H7 (cell line): Measurements from ENCODE around the gene YTHDC2. TPM values are rescaled to one million over a fixed set of nuclear protein-coding genes. Genes with fewer than 3 reads are reported as not detected.

Experiments
- DNase-seq: peaks from one replicate; pipeline ENCODE4 v3.0.0; 2012
- H3K27me3 ChIP-seq: 2 replicates; pipeline ENCODE4 v1.6.0; 2011; ENCODE audit warnings: mild to moderate bottlenecking, low read length; ENCODE audit not compliant: control insufficient read depth, insufficient read depth
- H3K36me3 ChIP-seq: replicated peaks from 2 replicates; pipeline ENCODE4 v1.5.1; 2011; ENCODE audit warnings: low read length; ENCODE audit not compliant: control insufficient read depth, insufficient read depth
- H3K4me3 ChIP-seq: 2 replicates; pipeline ENCODE4 v1.5.1; 2011; ENCODE audit warnings: low read depth, mild to moderate bottlenecking, control low read depth, low read length, moderate library complexity; ENCODE audit not compliant: insufficient read depth
- total RNA-seq: library from RNA; depleted of rRNA; stranded (reverse); fragments of >200 nt; shearing (Covaris generic); gene quantifications from 2 replicates; pipeline ENCODE4 v1.2.3, GENCODE V29; 2014; rRNA removed

Gene YTHDC2
- 10.2 and 12.9 TPM in 2 replicates for total RNA-seq

DNA sequence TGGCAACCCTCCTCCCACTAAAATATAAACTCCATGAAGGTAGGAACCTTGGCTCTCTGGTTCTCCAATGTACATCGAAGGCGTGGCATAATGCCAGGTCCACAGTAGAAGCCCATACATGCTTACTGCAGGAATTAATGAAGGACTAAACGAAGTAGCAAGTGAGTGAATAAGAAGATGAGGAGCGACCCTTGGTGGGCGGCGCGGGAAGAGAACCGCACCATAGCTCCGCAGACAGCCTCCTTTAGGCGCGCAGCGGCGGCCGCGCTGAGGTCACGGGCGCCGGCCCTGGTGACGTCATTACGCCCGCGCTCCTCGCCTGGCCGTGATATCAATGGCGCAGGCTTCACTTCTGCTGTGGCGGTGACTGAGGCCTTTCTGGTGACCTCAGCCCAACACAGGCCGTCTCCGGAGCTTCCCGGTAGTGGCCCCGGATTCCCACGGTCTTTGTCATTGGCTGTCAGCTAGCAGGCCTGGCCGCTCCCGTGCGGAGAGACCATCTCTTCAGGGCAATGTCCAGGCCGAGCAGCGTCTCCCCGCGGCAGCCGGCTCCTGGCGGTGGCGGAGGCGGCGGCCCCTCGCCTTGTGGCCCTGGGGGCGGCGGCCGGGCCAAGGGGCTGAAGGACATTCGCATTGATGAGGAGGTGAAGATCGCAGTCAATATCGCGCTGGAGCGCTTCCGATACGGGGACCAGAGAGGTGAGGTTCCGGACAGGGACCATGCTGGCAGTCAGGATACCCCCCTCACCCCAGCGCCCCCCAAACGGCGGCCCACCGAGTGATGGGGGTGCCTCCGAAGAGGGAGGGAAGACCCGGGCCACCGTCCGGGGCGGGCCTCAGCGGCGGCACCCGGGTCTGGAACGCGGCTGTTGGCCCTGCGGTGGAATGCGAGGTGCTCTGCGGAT, at the start of gene YTHDC2:
Gene YTHDC2, plus strand, starts transcription at position 311 of the 905 bp plus-strand sequence. Its CDS starts 202 bp downstream, at position 513.
- Histone ChIP-seq H3K36me3 (no peaks in the 10 kb centered on the region), H3K4me3 (peak within 1 kb of the TSS; percentile 69), H3K27me3 (no peaks in the 10 kb centered on the region)
- DNase-seq, result peak; percentile 79

DNA sequence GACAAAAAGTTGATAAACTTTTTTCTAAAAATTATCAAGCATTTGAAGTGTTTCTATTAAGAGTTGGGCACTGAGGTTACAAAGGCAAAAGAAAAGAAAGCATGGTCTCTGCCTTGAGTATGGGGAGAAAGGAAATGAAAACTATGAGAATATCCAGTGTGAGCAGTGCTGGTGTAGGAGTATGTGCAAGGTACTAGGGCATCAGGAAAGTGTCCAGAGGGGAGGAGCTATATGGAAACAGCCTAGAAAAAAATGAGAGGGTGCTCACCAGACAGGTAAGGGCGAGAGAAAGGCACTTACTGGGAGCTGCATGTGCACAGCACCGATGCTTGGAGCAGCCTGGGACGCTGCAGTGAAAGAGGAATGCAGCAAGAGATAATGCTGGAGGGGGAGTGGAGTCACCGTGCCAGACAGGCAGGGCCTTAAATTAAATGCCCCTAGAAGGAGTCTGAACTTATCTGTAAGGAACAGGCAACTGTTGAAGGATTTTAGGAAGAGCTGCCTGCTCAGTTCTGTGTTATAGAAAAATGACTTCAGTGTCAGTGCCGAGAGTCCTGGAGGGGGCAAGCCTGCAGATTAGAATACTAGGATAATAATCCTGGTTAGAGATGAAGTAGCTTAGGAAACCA, 39.3 kb upstream of the YTHDC2 start:
- no peaks in the 10 kb centered on the region for H3K36me3 ChIP-seq
- no peaks in the 10 kb centered on the region for H3K27me3 ChIP-seq
- DNase-seq, result peak; percentile 36
- no peak overlapping the region for H3K4me3 ChIP-seq

DNA sequence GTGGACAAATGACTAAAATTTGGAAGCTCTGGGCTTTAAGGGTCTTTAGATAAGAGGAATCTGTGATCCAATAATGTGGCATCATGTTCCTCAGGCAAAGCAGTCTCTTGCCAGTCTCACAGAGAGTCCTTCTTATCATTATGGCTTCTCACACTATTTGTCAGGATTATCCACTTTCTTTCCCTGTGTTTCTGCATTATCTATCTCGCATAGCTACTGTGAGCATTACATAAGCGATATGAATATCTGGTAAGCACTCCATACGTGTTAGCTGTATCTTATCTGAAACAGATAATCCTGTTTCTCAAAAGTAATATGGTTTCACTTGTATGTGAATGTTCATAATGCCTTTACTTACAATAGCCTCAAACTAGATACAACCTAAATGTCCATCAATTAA, 34.8 kb upstream of the YTHDC2 start:
- Histone ChIP-seq H3K36me3 (no peaks in the 10 kb centered on the region), H3K27me3 (no peaks in the 10 kb centered on the region), H3K4me3 (no peak overlapping the region)
- no peak for DNase-seq

DNA sequence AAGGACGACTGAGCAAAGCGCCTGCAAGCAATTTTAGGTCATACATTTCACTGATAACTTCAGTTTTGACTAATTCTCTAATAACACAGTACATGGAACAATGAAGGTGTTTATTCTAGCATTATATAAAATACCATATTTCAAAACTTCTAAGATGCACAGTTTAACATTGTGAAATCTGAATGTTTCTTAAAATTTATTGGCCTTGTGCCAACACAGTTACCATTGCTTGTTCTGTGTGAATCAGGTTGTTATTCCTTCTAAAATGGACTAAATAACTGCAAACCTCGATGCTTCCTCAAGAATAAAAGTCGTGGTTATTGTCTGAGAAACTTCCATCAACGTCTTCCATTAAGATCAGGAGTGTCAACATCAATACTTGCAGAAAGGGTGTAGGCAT, 33.3 kb upstream of the YTHDC2 start:
- Histone ChIP-seq H3K36me3 (no peaks in the 10 kb centered on the region), H3K4me3 (no peak overlapping the region), H3K27me3 (no peaks in the 10 kb centered on the region; the same call in 1 of the 2 replicates)
- no peak for DNase-seq

DNA sequence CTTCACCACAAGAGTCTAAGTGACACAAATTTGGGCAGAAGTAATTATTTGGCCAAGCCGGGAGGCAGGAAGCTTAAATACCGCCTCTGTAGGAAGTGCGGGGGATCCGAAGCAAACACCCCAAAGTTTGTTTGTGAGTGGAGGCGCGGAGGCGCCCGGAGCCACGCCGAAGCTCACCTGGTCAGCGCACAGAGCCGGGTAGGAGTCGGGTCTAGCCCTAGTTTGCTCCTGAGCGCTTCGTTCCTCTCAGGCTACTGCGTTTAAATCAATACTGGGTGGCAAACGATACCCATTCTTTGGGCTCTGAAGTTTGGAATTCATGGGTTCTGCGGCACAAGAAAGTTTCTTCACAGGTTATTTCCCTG, 26.1 kb upstream of the YTHDC2 start:
- Histone ChIP-seq H3K36me3 (no peaks in the 10 kb centered on the region), H3K27me3 (peaks cover 31% of the 10 kb centered on the region), H3K4me3 (peak overlapping the region; percentile 72)
- DNase-seq, result peak; percentile 75

DNA sequence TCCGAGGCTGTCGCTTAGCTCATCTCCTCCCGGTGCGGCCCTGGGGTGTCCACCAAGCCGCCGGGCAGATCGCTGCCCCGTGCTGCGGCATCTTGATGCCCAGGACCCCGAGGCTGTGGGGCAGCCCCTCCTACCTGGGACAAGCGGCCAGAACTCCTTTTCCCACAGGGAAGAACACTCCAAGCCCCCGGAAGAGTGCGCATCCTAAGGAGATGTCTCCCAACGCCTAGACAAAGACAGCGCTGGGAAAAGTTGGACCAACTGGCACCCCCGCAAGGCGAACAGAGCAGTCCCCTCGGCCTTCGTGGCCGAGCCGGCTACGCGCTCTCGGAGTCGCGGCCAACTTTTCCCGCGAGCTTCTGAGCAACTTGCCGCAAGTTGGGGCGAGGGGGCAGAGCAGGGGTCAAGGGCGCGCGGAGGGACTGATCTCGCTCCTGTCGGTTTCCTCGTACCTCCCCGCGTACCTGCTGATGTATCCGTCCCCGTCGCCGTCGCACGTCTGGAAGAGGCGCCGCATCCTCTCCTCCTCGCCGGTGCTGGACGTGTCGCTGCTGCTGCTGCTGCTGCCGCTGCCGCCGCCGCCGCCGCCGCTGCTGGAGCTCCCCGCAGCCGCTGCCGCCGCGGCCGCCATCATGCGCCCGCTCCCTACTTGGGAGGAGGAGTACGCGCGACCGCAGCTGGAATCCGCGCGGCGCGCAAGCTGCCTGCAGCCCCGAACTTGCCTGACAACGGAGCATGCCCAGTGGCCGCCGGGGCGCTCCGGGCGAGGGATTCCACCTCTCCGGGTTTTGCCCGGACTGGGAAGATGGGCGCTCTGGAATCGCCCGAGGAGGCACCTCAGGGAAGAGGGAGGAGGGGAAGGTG, 25.5 kb upstream of the YTHDC2 start, which contains the start of gene MCC:
Gene MCC, minus strand, starts transcription at position 673 of the 864 bp plus-strand sequence.
- DNase-seq, result peak; percentile 91
- Histone ChIP-seq H3K4me3 (peak within 1 kb of the TSS; percentile 72), H3K27me3 (peaks cover 31% of the 10 kb centered on the region), H3K36me3 (no peaks in the 10 kb centered on the region)

DNA sequence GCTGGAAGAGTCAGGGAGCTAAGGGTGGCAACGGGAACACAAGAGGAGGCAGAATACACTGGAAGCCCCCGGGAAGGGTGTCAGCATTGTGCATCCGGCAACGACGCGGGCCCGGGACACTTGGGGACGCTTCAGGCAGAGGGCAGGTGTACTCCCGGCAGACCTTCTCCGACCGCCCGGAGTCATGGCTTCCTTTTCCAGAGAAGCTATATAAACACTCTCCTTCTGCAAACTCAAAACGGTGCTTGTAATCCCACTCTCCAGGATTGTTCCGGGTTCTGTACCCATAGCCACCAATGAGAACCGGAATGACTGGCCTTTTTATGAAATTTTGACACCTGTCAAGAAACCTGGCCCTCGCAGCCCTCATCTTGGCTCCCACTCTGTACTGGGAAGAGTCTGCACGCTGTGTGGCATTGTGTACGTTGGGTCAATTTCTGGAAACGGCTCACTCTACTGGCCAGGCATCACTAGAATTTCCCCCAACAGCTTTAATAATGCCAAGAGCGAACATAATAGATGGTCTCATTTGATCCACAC, 24.8 kb upstream of the YTHDC2 start:
- peak overlapping the region; percentile 72 for H3K4me3 ChIP-seq
- DNase-seq, result no peak
- peaks cover 31% of the 10 kb centered on the region for H3K27me3 ChIP-seq
- no peaks in the 10 kb centered on the region for H3K36me3 ChIP-seq

DNA sequence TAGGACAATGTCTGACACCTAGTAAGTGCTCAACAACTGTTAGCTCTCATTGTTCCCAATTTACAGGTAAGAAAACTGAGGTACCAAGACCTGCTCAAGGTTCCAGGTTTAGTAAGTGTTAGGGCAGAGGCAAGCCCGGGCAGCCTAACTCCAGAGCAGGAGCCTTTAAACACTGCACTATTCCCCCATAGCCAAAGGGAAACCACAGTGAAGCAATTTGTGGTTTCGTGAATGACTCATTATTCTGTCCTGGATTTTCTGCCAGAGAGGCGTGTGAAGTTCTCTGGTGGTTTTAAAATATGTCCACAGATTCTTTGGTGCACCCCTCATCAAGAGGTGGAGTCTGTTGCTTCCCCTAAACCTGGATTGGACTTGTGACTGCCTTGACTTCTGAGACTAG, 24.2 kb upstream of the YTHDC2 start:
- Histone ChIP-seq H3K27me3 (peaks cover 31% of the 10 kb centered on the region), H3K4me3 (no peak overlapping the region), H3K36me3 (no peaks in the 10 kb centered on the region)
- DNase-seq, result no peak

DNA sequence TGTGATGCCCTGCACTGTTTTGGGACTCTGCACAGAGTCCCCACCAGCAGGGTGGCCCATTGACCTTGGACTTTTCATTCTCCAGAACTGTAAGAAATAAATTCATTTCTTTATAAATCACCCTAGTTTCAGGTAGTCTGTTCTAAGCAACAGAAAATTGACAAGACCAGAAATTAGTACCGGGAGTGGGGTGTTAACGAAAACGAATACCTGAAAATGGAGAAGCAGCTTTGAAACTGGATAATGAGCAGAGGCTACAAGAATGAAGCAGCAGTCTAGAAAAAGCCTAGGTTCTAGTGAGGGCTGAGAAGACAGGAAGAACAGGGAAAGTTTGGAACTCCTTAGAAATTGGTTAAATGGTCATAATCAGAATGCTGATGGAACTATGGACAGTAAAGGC, 23.2 kb upstream of the YTHDC2 start:
- DNase-seq, result no peak
- Histone ChIP-seq H3K4me3 (no peak overlapping the region), H3K36me3 (no peaks in the 10 kb centered on the region), H3K27me3 (peaks cover 31% of the 10 kb centered on the region)

DNA sequence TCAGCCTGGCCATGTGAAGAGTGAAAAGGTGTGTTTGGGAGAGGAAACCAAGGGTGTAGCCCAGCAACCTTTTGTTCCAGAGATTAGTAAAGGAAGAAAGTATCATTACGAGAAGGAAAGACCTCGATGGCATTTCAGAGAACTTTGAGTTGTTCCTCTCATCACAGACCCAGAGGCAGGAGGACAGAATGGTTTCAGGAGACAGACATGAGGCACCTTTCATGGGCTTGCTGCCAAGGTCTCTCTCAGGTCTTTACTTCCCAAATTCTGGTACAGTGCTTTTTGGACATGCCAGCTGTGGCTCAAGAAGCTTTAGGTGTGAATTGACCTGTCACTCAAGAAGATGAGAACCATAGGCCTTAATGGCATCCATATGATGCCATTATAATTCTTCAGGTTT, 22.5 kb upstream of the YTHDC2 start:
- no peak overlapping the region for H3K4me3 ChIP-seq
- no peak for DNase-seq
- no peaks in the 10 kb centered on the region for H3K36me3 ChIP-seq
- peaks cover 31% of the 10 kb centered on the region for H3K27me3 ChIP-seq

DNA sequence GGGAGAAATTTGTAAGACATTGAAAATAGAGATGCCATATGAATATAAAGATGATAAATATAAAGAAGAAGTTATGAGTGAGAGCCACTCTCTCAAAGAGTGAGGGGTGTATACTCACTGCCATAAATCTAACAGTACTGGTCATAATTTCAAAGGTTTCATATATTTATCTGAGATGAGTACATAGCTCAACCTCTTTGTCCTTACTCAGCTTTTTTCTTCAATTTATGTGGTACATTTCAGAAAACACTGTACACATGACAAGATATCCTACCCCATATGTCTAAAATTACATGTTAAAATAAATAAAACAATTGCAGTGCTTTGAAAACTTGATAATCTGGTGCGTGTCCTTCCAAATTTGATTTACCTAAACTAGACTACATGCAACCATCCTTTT, 20.0 kb upstream of the YTHDC2 start:
- Histone ChIP-seq H3K36me3 (no peaks in the 10 kb centered on the region), H3K27me3 (peaks cover 14% of the 10 kb centered on the region), H3K4me3 (no peak overlapping the region)
- no peak for DNase-seq

DNA sequence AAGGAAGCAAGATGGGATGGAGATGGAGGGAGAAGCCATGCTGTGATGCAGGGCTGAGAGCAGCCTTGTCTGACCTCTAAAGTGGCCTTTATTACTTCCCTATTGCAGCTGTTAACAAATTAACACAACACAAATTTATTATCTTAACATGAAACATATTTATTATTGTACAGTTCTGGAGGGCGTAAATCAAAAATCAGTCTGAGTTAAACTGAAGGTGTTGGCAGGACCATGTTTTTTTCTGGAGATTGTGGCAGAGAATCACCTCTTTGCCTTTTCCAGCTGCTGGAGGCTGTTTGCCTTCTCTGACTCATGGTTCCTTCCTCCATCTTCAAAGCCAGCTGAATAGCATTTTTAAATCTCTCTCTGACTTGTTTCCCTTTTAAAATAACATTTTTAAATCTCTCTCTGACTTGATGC, 18.1 kb upstream of the YTHDC2 start:
- Histone ChIP-seq H3K27me3 (no peaks in the 10 kb centered on the region), H3K4me3 (no peak overlapping the region), H3K36me3 (no peaks in the 10 kb centered on the region)
- no peak for DNase-seq

DNA sequence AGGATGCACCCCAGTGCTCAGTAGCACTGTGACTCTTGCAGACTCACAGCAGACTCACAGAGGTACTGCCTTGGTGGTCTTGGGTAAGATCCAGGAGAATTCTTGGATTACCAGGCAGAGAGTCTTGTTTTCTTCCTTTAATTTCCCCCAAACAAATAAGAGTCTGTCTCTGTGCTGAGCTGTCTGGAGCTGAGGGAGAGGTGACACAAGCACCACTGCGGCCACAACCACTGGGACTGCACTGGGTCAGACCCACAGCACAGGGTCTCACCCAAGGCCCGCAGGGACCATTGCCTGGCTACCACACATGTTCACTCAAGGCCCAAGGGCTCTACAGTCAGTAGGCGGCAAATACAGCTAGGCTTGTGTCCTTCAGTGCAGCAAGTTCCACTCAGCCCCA, 11.4 kb upstream of the YTHDC2 start:
- no peaks in the 10 kb centered on the region for H3K27me3 ChIP-seq
- H3K36me3 ChIP-seq, result no peaks in the 10 kb centered on the region
- H3K4me3 ChIP-seq, result no peak overlapping the region
- no peak for DNase-seq

DNA sequence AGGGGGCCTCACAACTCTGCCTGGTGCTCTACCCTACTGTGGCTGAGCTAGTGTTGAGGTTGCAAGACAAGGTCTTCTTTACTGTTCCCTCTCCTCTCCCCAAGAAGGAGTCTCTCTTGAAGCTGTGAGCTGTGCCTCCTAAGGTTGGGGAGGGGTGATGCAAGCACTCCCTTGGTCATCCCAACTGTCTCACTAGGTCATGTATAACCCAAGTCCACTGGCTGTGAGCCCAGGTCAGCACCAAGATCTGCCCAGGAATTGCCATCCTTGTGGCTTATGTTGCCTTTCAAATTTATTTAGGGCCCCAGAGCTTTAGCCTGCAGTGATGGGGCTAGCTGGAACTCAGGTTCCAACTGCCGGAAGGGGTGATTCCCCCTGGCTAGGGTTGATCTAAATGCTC, 10.3 kb upstream of the YTHDC2 start:
- Histone ChIP-seq H3K36me3 (no peaks in the 10 kb centered on the region), H3K4me3 (no peak overlapping the region), H3K27me3 (no peaks in the 10 kb centered on the region)
- no peak for DNase-seq
